B cell (primary cell): Measurements from ENCODE around the gene GABRP. TPM values are rescaled to one million over a fixed set of nuclear protein-coding genes. Genes with fewer than 3 reads are reported as not detected.

Experiments used
- ATAC-seq: fragments of 200-7000 bp; cut with Tn5 transposase; one replicate; pipeline ENCODE4 v1.10.0; 2021; ENCODE audit warnings: low read depth, mild to moderate bottlenecking, moderate number of reproducible peaks, moderate library complexity
- CTCF ChIA-PET: fragments of 350-600 bp; sonication (Branson Sonifier 250); formaldehyde crosslinking; loops from one replicate; lab custom pipeline; 2021; ENCODE audit warnings: antibody characterized with exemption, inconsistent platforms; lab: Charles Lee
- POLR2A ChIA-PET: fragments of 350-600 bp; sonication (Branson Sonifier 250); formaldehyde crosslinking; loops from one replicate; lab custom pipeline; 2021; ENCODE audit warnings: antibody characterized with exemption; lab: Charles Lee
- DNase-seq: peaks from one replicate; pipeline ENCODE4 v3.0.0; 2013
- H2AFZ ChIP-seq: 2 replicates; pipeline ENCODE4 v1.6.1; 2012; ENCODE audit warnings: mild to moderate bottlenecking, low read depth, low read length; ENCODE audit not compliant: insufficient read depth, poor library complexity, severe bottlenecking
- H3K27ac ChIP-seq, 2 donors: 1 replicate in 1 of 2; 2 replicates in 1 of 2; pipeline ENCODE4 v1.5.1; 2012 to 2013; ENCODE audit warnings: low read length in 2 of 2, mild to moderate bottlenecking in 2 of 2, moderate library complexity in 1 of 2
- H3K27me3 ChIP-seq, 4 experiments: fragments of 200-600 bp in 1 of 4; sonication (generic) in 1 of 4; replicated peaks in 1 of 4; 1 replicate in 2 of 4; 2 replicates in 2 of 4; pipeline versions ENCODE4 v1.6.1 to v1.7.0; 2013 to 2016; ENCODE audit warnings: low read length in 3 of 4, mild to moderate bottlenecking in 2 of 4, mixed read lengths in 1 of 4, moderate library complexity in 1 of 4; ENCODE audit not compliant: insufficient read depth in 4 of 4, control insufficient read depth in 3 of 4; ENCODE audit errors: control extremely low read depth in 1 of 4
- H3K36me3 ChIP-seq, 2 experiments: replicated peaks in 1 of 2; 1 replicate in 1 of 2; 2 replicates in 1 of 2; pipeline versions ENCODE4 v1.6.1 to v1.7.1; 2013; ENCODE audit warnings: low read length in 1 of 2; ENCODE audit not compliant: insufficient read depth in 2 of 2, control insufficient read depth in 1 of 2; ENCODE audit errors: control extremely low read depth in 1 of 2, extremely low read depth in 1 of 2
- H3K4me1 ChIP-seq, 2 donors: fragments of 200-600 bp in 1 of 2; sonication (generic) in 1 of 2; 1 replicate in 1 of 2; 2 replicates in 1 of 2; pipeline versions ENCODE4 v1.5.1 to v1.6.1; 2013 to 2017; ENCODE audit warnings: low read length in 2 of 2; ENCODE audit not compliant: control insufficient read depth in 2 of 2, insufficient read depth in 2 of 2
- H3K4me2 ChIP-seq: replicated peaks from 2 replicates; pipeline ENCODE3; 2012; ENCODE audit warnings: mild to moderate bottlenecking, low read depth, low read length; ENCODE audit not compliant: poor library complexity, severe bottlenecking
- H3K4me3 ChIP-seq, 5 experiments: fragments of 200-600 bp in 1 of 5; sonication (generic) in 1 of 5; 1 replicate in 3 of 5; 2 replicates in 2 of 5; pipeline versions ENCODE4 v1.5.1 to v1.7.0; 2011 to 2016; ENCODE audit warnings: low read length in 4 of 5, mild to moderate bottlenecking in 4 of 5, low read depth in 2 of 5, control low read depth in 1 of 5, moderate library complexity in 1 of 5; ENCODE audit not compliant: insufficient read depth in 1 of 5; ENCODE audit errors: control extremely low read depth in 1 of 5, extremely low read depth in 1 of 5
- H3K79me2 ChIP-seq: fragments of 200-600 bp; sonication (generic); one replicate; pipeline ENCODE4 v1.6.0; 2016; ENCODE audit warnings: low read length; ENCODE audit not compliant: control insufficient read depth, insufficient read depth
- H3K9ac ChIP-seq: fragments of 200-600 bp; sonication (generic); 2 replicates; pipeline ENCODE4 v1.6.1; 2017; ENCODE audit warnings: mild to moderate bottlenecking, low read length, moderate library complexity
- H3K9me3 ChIP-seq, 3 donors: one replicate each; pipeline versions ENCODE4 v1.6.1 to v1.7.1; 2013; ENCODE audit warnings: low read length in 2 of 3; ENCODE audit not compliant: control insufficient read depth in 2 of 3, insufficient read depth in 1 of 3; ENCODE audit errors: control extremely low read depth in 1 of 3
- H4K20me1 ChIP-seq: 2 replicates; pipeline ENCODE4 v1.6.0; 2012; ENCODE audit warnings: mild to moderate bottlenecking, low read length; ENCODE audit not compliant: insufficient read depth, control insufficient read depth, poor library complexity, severe bottlenecking
- H3K27ac Mint-ChIP-seq: one replicate; pipeline ENCODE4 v1.8.0; 2021; ENCODE audit warnings: mixed read lengths
- H3K27me3 Mint-ChIP-seq: one replicate; pipeline ENCODE4 v1.8.0; 2021; ENCODE audit warnings: mixed read lengths
- H3K4me1 Mint-ChIP-seq: one replicate; pipeline ENCODE4 v1.8.0; 2021; ENCODE audit warnings: mixed read lengths
- H3K4me3 Mint-ChIP-seq: one replicate; pipeline ENCODE4 v1.8.0; 2021; ENCODE audit warnings: mixed read lengths
- H3K9me3 Mint-ChIP-seq: one replicate; pipeline ENCODE4 v1.8.0; 2022; ENCODE audit warnings: mixed read lengths; ENCODE audit not compliant: insufficient read depth
- EZH2 ChIP-seq: IDR thresholded peaks from 2 replicates; pipeline ENCODE4 v1.6.1; 2012; ENCODE audit warnings: borderline replicate concordance, low read depth, mild to moderate bottlenecking, moderate library complexity, low read length; ENCODE audit not compliant: insufficient read depth, poor library complexity, severe bottlenecking
- WGBS: methylation state at CpG from one replicate; pipeline ENCODE4 v1.1.5; 2013; ENCODE audit warnings: missing lambda C conversion rate; ENCODE audit not compliant: insufficient coverage; 5-methylcytosine and 5-hydroxymethylcytosine counted together
- intact Hi-C: fragments of 100-400 bp; cut with micrococcal nuclease; formaldehyde crosslinking; loops from one replicate; pipeline ENCODE4 v1.10.0; 2022
- polyA plus RNA-seq: library from polyadenylated mRNA; depleted of rRNA; stranded (reverse); fragments of >200 nt; gene quantifications from 2 replicates; pipeline ENCODE4 v1.2.3, GENCODE V29; 2012
- total RNA-seq, 2 donors: library from RNA; stranded (reverse); fragments of 120-200 nt in 1 of 2; gene quantifications; 1 replicate in 1 of 2; 2 replicates in 1 of 2; pipeline versions ENCODE4 v1.2.3 to v1.2.4, GENCODE V29; 2013 to 2022
- TF ChIP-seq, protein P1 (sequence below): fragments of 200-600 bp; IDR thresholded peaks from one replicate; pipeline ENCODE4 v1.8.0; 2022; ENCODE audit warnings: antibody characterized with exemption, mild to moderate bottlenecking

GABRP gene
- total and polyA plus RNA-seq, 2 donors (not counting 1 experiment from before 2014, with no cell fraction given): not detected

- no peaks in the 10 kb centered on the region for H4K20me1 ChIP-seq
- H3K4me3 ChIP-seq: no peak overlapping the region
- no peaks in the 10 kb centered on the region for H3K79me2 ChIP-seq
- no peaks in the 10 kb centered on the region for H3K27me3 ChIP-seq
- Mint-ChIP-seq H3K27me3 (peaks cover 6% of the 10 kb centered on the region), H3K9me3 (no peaks in the 10 kb centered on the region), H3K4me3 (no peak overlapping the region), H3K27ac (no peak overlapping the region), H3K4me1 (no peaks in the 10 kb centered on the region)
- no peak overlapping the region for H3K9ac ChIP-seq
- 88% methylated on average over 2 of the region's 3 CpGs for WGBS
- no peak for TF ChIP-seq EZH2
- CTCF ChIA-PET: no interaction called here
- H3K27ac ChIP-seq: no peak overlapping the region
- intact Hi-C loops: no loop called here
- no peak for ATAC-seq
- H3K9me3 ChIP-seq: no peaks in the 10 kb centered on the region
- DNase-seq: no peak
- H3K36me3 ChIP-seq: no peaks in the 10 kb centered on the region
- POLR2A ChIA-PET: no interaction called here
- no peak overlapping the region for H3K4me2 ChIP-seq
- H3K4me1 ChIP-seq: no peaks in the 10 kb centered on the region
- no peak overlapping the region for H2AFZ ChIP-seq
Measured at GRCh38 chr5:170785416-170785815, 1.9 kb downstream of the GABRP start.

GRCh38 chr5:170787216-170787615, 3.7 kb downstream of the GABRP start:
- no peaks in the 10 kb centered on the region for H3K9me3 Mint-ChIP-seq
- H3K27ac ChIP-seq: no peak overlapping the region
- H3K27me3 Mint-ChIP-seq: peaks cover 10% of the 10 kb centered on the region
- ATAC-seq: no peak
- no peaks in the 10 kb centered on the region for H3K79me2 ChIP-seq
- TF ChIP-seq, protein P1, sequence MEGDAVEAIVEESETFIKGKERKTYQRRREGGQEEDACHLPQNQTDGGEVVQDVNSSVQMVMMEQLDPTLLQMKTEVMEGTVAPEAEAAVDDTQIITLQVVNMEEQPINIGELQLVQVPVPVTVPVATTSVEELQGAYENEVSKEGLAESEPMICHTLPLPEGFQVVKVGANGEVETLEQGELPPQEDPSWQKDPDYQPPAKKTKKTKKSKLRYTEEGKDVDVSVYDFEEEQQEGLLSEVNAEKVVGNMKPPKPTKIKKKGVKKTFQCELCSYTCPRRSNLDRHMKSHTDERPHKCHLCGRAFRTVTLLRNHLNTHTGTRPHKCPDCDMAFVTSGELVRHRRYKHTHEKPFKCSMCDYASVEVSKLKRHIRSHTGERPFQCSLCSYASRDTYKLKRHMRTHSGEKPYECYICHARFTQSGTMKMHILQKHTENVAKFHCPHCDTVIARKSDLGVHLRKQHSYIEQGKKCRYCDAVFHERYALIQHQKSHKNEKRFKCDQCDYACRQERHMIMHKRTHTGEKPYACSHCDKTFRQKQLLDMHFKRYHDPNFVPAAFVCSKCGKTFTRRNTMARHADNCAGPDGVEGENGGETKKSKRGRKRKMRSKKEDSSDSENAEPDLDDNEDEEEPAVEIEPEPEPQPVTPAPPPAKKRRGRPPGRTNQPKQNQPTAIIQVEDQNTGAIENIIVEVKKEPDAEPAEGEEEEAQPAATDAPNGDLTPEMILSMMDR: no peak
- TF ChIP-seq EZH2: no peak
- no peaks in the 10 kb centered on the region for H3K9me3 ChIP-seq
- POLR2A ChIA-PET: no interaction called here
- no peak overlapping the region for H3K4me3 ChIP-seq
- no peaks in the 10 kb centered on the region for H3K27me3 ChIP-seq
- no peaks in the 10 kb centered on the region for H3K4me1 ChIP-seq
- no peaks in the 10 kb centered on the region for H4K20me1 ChIP-seq
- CTCF ChIA-PET: interaction anchor here (1.2 kb wide), 1 partner anchor 41 kb away, joined by 3 read pairs; no protein-coding TSS in a partner anchor
- no peak overlapping the region for H3K4me2 ChIP-seq
- H3K4me1 Mint-ChIP-seq: no peaks in the 10 kb centered on the region
- no peak overlapping the region for H3K9ac ChIP-seq
- H3K4me3 Mint-ChIP-seq: no peak overlapping the region
- no peak overlapping the region for H3K27ac Mint-ChIP-seq
- no peaks in the 10 kb centered on the region for H3K36me3 ChIP-seq
- intact Hi-C loops: no loop called here
- H2AFZ ChIP-seq: no peak overlapping the region
- DNase-seq: no peak
- 89% methylated on average over 5 of the region's 5 CpGs for WGBS
